Stromal cell of bone marrow (primary cell): Measurements from ENCODE around the gene KIRREL2.
"Not testable (repeated sequence)": the region's sequence is repeated elsewhere in the genome, so short reads cannot be mapped to it uniquely, and the experiment has no call there.

Experiments used
- DNase-seq: peaks from one replicate; pipeline ENCODE4 v3.0.0-alpha.2; 2012; ENCODE audit warnings: low read depth

The KIRREL2 gene

GRCh38 chr19:35856546-35857149, at the start of gene KIRREL2:
Gene KIRREL2, plus strand, starts transcription at chr19:35856911. Its CDS starts 209 bp downstream, at chr19:35857120.
- DNase-seq: no peak

DNA sequence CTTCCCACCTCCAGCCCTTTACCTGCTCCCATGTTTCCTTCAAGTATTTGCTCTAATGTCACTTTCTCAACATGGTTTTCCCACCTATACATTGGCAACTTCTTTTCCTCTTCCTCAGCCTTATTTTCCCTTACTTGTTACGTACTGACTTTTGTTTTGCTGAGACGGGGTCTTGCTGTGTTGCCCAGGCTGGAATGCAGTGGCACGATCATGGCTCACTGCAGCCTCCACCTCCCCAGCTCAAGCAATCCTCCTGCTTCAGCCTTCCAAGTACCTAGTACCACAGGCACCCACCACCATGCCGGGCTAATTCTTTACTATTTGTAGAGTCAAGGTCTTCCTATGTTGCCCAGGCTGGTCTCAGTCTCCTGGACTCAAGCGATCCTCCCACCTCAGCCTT, 49.1 kb upstream of the KIRREL2 start:
- no peak for DNase-seq

DNA sequence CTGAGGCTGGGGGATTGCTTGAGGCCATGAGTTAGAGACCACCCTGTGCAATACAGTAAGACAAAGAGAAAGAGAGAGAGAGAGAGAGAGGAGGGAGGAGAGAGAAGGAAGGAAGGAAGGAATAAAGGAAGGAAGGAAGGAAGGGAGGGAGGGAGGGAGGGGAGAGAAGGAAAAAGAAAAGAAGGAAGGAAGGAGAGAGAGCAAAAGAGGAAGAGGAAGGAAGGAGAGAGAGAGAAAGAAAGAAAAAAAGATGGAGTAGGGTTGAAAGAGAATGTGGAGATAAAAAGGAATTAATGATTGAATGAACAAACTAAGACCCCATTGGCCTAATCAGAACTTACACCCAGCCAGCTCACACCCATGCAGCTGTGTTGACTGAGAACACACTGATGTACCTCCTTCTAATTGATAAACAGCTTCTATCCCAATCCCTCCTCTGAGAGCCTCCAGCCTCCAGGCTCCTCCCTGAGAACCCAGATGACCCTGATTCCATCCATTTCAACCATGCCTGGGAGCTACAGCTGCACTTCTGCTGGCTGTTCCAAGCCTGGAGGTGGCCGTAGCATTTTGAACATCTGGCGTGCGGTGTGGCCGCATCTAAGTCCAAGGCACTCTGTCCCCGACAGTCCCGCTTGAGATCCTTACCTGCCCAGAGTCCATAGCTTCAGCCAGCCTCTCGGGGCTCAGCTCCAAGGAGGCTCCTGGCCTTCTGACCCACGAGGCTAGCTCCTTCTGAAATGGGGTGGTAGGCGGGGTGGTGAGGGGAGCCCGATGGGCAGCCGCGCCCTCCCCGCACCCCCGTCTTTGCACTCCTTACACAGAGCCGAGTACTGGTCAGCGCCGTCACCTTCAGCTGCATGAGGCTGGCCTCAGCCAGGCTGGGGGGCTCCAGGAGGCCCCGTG, 45.1 kb upstream of the KIRREL2 start:
- no peak for DNase-seq

DNA sequence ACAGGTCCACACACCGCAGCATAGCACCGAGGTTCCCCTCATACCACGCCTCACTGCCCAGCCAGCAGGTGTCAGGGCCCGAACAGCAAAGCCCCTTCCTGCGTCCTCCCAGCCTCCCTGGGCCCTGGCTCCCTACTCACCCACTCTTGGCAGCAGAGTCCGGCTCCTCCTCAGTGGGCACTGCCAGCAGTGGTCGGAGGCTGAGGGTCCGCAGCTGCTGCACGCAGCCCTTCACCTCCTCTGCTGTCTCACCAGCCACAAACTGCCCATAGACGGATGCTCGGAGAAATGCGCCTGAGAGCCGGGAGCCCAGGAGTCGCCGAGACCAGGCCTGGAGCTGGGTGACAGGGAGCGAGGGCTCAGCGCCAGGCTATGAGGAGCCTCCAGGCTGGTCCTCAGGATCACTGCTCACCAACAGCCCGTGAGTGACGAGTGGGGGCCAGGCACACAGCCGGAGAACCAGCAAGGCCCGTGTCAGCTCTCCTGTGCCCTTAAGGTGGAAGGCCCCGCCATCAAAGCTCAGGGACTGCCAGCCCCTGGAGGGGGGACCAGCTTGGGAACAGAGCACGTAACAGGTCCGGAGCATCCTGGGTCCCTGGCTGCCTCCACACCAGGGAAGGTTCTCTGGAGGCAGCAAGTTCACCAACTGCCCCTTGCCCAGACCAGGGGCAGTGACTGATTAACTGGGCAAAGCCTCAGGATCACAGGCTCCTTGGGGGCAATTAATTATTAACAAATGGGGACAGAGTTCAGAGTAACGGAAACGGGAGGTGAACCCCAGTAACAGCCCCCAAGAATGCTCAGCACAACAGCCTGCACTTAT, 44.3 kb upstream of the KIRREL2 start, which contains the start of gene PRODH2:
PRODH2 (minus strand) TSS at position 626 of the 823 bp plus-strand sequence; CDS start at position 586, 40 bp downstream.
- DNase-seq: no peak

GRCh38 chr19:35813043-35813890, 43.4 kb upstream of the KIRREL2 start:
- DNase-seq: no peak

DNA sequence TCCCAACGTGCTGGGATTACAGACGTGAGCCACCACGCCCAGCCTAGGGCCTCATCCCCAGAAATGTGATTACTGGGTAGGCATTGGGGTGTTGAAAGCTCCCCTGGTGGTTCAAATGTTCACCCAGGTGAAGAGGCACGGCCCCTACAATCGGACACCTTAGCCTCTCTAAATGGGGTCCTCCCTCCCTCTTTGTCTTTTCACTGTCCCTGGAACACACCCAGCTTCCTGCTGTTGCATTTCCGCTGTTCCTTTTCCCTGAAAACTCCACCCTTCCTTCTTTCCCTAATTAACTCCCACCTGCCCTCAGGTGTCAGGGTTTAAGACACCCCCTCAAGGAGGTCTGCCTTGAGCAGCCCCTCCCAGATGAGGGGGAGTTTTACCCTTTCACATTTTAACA, 40.4 kb upstream of the KIRREL2 start:
- DNase-seq: no peak

DNA sequence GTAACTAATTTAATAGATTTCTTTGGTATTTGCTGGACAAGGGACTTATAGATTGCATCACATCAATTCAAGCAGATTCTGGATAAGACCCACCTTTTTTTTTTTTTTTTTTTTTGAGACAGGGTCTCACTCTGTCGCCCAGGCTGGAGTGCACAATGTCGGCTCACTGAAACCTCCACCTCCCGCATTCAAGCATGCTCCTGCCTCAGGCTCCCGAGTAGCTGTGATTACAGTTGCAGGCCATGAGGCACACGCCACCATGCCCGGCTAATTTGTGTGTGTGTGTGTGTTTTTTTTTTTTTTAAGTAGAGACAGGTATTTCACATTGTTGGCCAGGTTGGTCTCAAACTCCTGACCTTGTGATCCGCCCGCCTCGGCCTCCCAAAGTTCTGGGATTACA, 39.9 kb upstream of the KIRREL2 start:
- no peak for DNase-seq

DNA sequence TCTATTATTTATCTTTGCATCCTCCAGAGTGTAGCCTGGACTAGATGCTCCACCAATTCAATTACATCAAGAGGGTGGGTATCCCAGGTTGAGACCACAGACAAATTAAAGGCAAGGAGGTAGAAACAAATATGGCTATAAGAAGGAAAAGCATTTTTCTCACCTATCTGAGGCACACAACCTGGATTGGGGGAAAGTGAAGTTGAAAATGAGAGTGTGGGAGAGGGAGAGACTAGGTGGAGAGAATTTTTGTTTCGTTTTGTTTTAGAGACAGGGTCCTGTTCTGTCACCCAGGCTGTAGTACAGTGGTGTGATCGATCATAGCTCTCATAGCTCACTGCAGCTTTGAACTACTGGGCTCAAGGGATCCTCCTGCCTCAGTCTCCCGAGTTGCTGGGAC, 38.3 kb upstream of the KIRREL2 start:
- no peak for DNase-seq

- DNase-seq: no peak
Observed at GRCh38 chr19:35822579-35822978, 34.1 kb upstream of the KIRREL2 start.

GRCh38 chr19:35824150-35824549, 32.6 kb upstream of the KIRREL2 start:
- DNase-seq: no peak

DNA sequence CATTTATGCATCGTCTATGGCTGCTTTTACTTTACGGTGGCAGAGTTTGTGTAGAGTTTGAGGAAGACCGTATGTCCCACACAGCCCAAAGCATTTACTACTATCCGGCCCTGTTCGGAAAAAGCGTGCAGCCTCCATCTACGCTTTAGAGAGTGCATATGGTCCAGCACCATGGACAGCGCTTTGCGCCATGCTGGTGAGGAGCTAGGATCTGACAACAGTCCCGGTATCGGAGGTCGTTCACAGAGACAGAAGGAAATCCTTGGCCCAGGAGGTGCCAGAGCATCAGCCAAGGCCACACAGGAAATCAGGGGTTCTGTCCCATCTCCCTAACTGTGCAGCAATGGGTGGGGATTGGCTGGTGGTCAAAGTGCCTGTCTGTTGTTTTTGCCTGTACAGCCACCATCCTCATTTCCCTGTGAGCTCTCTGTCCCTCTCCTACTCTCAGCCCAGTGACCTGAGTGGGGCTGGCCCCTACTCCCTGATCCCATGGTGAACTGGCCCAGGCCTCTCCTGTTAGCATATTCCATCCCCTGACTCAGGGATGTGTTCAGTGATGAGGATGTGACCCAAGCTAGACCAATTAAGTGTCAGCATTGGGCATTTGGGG, 27.9 kb upstream of the KIRREL2 start:
- peak; percentile 42 for DNase-seq

- DNase-seq: no peak
Observed at GRCh38 chr19:35830986-35831385, 25.7 kb upstream of the KIRREL2 start.

GRCh38 chr19:35832054-35832453, 24.7 kb upstream of the KIRREL2 start:
- DNase-seq: no peak

DNA sequence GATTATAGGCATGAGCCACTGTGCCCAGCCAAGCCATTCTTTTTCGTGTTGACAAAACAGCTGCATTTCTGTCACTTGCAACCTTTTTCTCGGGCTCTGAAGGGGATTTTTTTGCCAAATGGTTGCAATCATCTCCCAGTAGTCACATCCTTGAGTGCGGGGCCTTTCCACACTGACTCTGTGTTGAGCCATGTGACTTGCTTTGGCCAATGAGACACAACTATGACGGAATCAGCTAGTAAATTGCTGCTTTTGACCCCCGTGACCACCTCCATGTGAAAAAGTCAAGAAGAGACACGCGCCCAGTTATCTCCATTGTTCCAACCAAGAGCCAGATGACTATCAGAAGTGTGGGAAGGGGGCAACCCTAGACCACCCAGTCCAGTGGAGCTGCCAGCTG, 22.7 kb upstream of the KIRREL2 start:
- DNase-seq: no peak

GRCh38 chr19:35836096-35836495, 20.6 kb upstream of the KIRREL2 start:
- DNase-seq: not testable (repeated sequence)

- no peak for DNase-seq
Observed at GRCh38 chr19:35841961-35842595, 14.6 kb upstream of the KIRREL2 start.

DNA sequence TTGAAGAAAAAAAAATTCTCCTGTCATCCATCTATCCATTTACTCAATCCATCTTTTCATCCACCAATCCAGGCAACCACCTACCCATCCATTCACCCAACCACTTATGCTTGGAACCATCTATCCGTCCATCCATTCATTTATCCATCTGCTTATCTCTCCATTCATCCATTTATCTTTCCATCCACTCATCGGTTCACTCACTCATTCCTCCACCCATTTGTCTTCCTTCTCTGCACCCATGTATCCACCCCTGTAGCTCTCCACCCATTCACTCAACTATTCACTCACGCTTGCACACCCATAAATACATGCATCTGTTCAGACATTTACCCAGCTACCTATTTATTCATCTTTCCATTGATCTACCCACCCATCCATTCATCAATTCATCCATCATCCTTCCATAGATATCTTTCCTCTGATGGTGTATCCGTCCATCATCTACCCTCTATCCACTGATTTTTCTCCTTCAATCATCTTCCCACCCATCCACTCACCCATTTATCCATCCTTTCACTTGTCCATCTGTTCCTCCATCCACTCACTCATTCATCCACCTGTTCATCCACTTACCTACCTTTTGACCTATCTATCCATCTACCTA, 13.9 kb upstream of the KIRREL2 start:
- no peak for DNase-seq

GRCh38 chr19:35843676-35844481, 12.8 kb upstream of the KIRREL2 start:
- no peak for DNase-seq

DNA sequence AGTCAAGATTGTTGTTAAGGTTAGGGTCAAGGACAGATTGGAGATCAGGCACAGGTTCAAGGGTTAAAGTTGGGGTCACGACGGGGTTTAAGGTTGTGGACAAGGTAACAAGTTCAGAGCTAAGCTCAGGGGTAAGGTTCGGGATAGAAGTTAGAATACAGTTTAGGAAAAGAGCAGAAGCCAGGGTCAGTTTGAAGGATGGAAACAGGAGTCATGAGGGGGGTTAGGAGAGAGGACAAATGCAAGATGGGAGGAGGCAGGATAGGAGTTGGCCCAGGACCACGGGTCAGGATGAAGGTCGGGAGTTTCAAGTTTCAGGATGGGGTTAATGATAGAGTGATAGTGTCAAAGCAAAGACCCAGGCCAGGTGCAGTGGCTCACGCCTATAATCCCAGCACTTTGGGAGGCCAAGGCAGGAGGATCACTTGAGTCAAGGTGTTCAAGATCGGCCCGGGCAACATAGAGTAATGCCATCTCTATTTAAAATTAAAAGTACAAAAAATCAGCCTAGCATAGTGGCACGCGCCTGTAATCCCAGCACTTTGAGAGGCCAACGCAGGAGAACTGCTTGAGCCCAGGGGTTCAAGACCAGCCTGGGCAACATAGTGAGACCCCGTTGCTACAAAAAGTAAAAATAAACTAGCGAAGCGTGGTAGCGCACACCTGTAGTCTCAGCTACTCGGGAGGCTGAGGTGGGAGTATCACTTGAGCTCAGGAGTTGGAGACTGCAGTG, 12.1 kb upstream of the KIRREL2 start:
- DNase-seq: no peak
